H1 (cell line): ENCODE results near the gene AUH. TPM values are rescaled to one million over a fixed set of nuclear protein-coding genes. Genes with fewer than 3 reads are reported as not detected.

Experiments used
- CTCF ChIA-PET: fragments of 300-600 bp; sonication (Branson Sonifier 250); formaldehyde crosslinking; loops from one replicate; lab custom pipeline; 2021; ENCODE audit not compliant: partially characterized antibody; lab: Charles Lee
- POLR2A ChIA-PET: fragments of 300-600 bp; sonication (Branson Sonifier 250); formaldehyde crosslinking; loops from one replicate; lab custom pipeline; 2021; ENCODE audit warnings: inconsistent platforms; ENCODE audit not compliant: partially characterized antibody; lab: Charles Lee
- DNase-seq, 2 experiments: peaks; one replicate each; pipeline versions ENCODE4 v3.0.0 to v3.0.0-alpha.2; 2010 to 2022; ENCODE audit warnings: low spot score in 2 of 2, low read depth in 1 of 2, mixed read lengths in 1 of 2
- FAIRE-seq: peaks from 2 replicates; lab custom pipeline; 2011; peaks lifted over from hg19 to GRCh38; lab: Jason Lieb, UNC
- H2AFZ ChIP-seq: 2 replicates; pipeline ENCODE4 v1.8.1; 2012; ENCODE audit warnings: low read length, inconsistent platforms
- H2AK5ac ChIP-seq: 2 replicates; pipeline ENCODE4 v1.6.1; 2013; ENCODE audit warnings: low read depth, low read length
- H2BK120ac ChIP-seq: replicated peaks from 2 replicates; pipeline ENCODE3; 2013; ENCODE audit warnings: low read depth, low read length, inconsistent platforms
- H2BK12ac ChIP-seq: 2 replicates; pipeline ENCODE4 v1.6.1; 2013; ENCODE audit warnings: low read depth, low read length
- H2BK15ac ChIP-seq: 2 replicates; pipeline ENCODE4 v1.6.1; 2013; ENCODE audit warnings: low read length
- H2BK20ac ChIP-seq: 2 replicates; pipeline ENCODE4 v1.6.1; 2013; ENCODE audit warnings: low read length
- H2BK5ac ChIP-seq: 2 replicates; pipeline ENCODE4 v1.6.1; 2013; ENCODE audit warnings: low read depth, low read length
- H3K14ac ChIP-seq: 2 replicates; pipeline ENCODE4 v1.6.1; 2013; ENCODE audit warnings: inconsistent platforms; ENCODE audit not compliant: insufficient read length
- H3K18ac ChIP-seq: 2 replicates; pipeline ENCODE4 v1.6.1; 2013; ENCODE audit warnings: low read length; ENCODE audit errors: extremely low read depth
- H3K23ac ChIP-seq: 2 replicates; pipeline ENCODE4 v1.6.1; 2013; ENCODE audit warnings: inconsistent platforms; ENCODE audit not compliant: insufficient read length
- H3K23me2 ChIP-seq: 2 replicates; pipeline ENCODE4 v1.6.1; 2013; ENCODE audit warnings: low read depth, low read length
- H3K27ac ChIP-seq: 2 replicates; pipeline ENCODE4 v1.6.1; 2011; ENCODE audit warnings: low read depth, low read length, inconsistent platforms
- H3K27me3 ChIP-seq, 4 experiments: replicated peaks in 1 of 4; 1 replicate in 1 of 4; 2 replicates in 3 of 4; pipeline versions ENCODE4 v1.6.1 to v1.8.1; 2011 to 2013; ENCODE audit warnings: low read length in 3 of 4, mild to moderate bottlenecking in 3 of 4, inconsistent platforms in 2 of 4, mixed read lengths in 2 of 4, moderate library complexity in 1 of 4; ENCODE audit not compliant: control insufficient read depth in 3 of 4, insufficient read depth in 3 of 4; ENCODE audit errors: extremely low read depth in 1 of 4
- H3K36me3 ChIP-seq, 4 experiments: 2 replicates each; pipeline versions ENCODE4 v1.6.1 to v1.8.1; 2011 to 2013; ENCODE audit warnings: mild to moderate bottlenecking in 4 of 4, low read length in 3 of 4, moderate library complexity in 2 of 4, control low read depth in 1 of 4, inconsistent platforms in 1 of 4; ENCODE audit not compliant: insufficient read depth in 4 of 4, control insufficient read depth in 2 of 4
- H3K4ac ChIP-seq: replicated peaks from 2 replicates; pipeline ENCODE3; 2013; ENCODE audit warnings: low read length, low read depth, mixed read lengths, inconsistent platforms; ENCODE audit not compliant: insufficient read length
- H3K4me1 ChIP-seq, 4 experiments: replicated peaks in 1 of 4; 1 replicate in 1 of 4; 2 replicates in 3 of 4; pipeline versions ENCODE4 v1.6.1 to v1.8.1; 2011 to 2013; ENCODE audit warnings: low read length in 3 of 4, inconsistent platforms in 2 of 4, mixed read lengths in 1 of 4; ENCODE audit not compliant: insufficient read depth in 4 of 4, control insufficient read depth in 3 of 4
- H3K4me2 ChIP-seq, 2 experiments: 2 replicates each; pipeline versions ENCODE4 v1.6.1 to v1.8.1; 2011 to 2013; ENCODE audit warnings: low read depth in 2 of 2, low read length in 2 of 2, control low read depth in 1 of 2, inconsistent platforms in 1 of 2, mild to moderate bottlenecking in 1 of 2; ENCODE audit not compliant: insufficient read depth in 1 of 2
- H3K4me3 ChIP-seq, 4 experiments: fragments of 200-600, 300-600 bp in 1 of 4; sonication (generic), shearing (Covaris generic), sonication (Bioruptor Twin) in 1 of 4; 2 replicates each; pipeline versions ENCODE4 v1.5.1 to v1.8.1; 2011 to 2016; ENCODE audit warnings: low read length in 4 of 4, low read depth in 3 of 4, control low read depth in 2 of 4, inconsistent platforms in 2 of 4, mild to moderate bottlenecking in 2 of 4, mixed read lengths in 1 of 4, moderate library complexity in 1 of 4; ENCODE audit not compliant: insufficient read depth in 2 of 4; ENCODE audit errors: extremely low read depth in 1 of 4
- H3K56ac ChIP-seq: replicated peaks from 2 replicates; pipeline ENCODE3; 2013; ENCODE audit warnings: low read depth, mild to moderate bottlenecking, mixed read lengths, low read length, inconsistent platforms; ENCODE audit not compliant: insufficient read length
- H3K79me1 ChIP-seq: 2 replicates; pipeline ENCODE4 v1.6.1; 2013; ENCODE audit warnings: low read depth, low read length, control low read depth
- H3K79me2 ChIP-seq, 2 experiments: 2 replicates each; pipeline versions ENCODE4 v1.6.1 to v1.8.1; 2012 to 2013; ENCODE audit warnings: low read length in 2 of 2, mild to moderate bottlenecking in 2 of 2, inconsistent platforms in 1 of 2; ENCODE audit not compliant: insufficient read depth in 2 of 2, control insufficient read depth in 1 of 2
- H3K9ac ChIP-seq, 4 experiments: replicated peaks in 1 of 4; 1 replicate in 1 of 4; 2 replicates in 3 of 4; pipeline versions ENCODE4 v1.6.1 to v1.8.1; 2011 to 2013; ENCODE audit warnings: low read depth in 3 of 4, low read length in 3 of 4, control low read depth in 2 of 4, mild to moderate bottlenecking in 2 of 4, moderate library complexity in 2 of 4, inconsistent platforms in 1 of 4; ENCODE audit errors: extremely low read depth in 1 of 4
- H3K9me3 ChIP-seq, 2 experiments: 2 replicates each; pipeline versions ENCODE4 v1.6.1 to v1.8.1; 2012 to 2013; ENCODE audit warnings: mild to moderate bottlenecking in 2 of 2, moderate library complexity in 2 of 2, control low read depth in 1 of 2, inconsistent platforms in 1 of 2, low read depth in 1 of 2, low read length in 1 of 2, mixed read lengths in 1 of 2; ENCODE audit not compliant: insufficient read depth in 2 of 2
- H4K20me1 ChIP-seq, 2 experiments: replicated peaks in 1 of 2; 2 replicates each; pipeline versions ENCODE3 to v1.8.1; 2011 to 2013; ENCODE audit warnings: inconsistent platforms in 2 of 2, low read length in 2 of 2, mild to moderate bottlenecking in 1 of 2; ENCODE audit not compliant: insufficient read depth in 2 of 2, control insufficient read depth in 1 of 2
- H4K5ac ChIP-seq: 2 replicates; pipeline ENCODE4 v1.6.1; 2013; ENCODE audit warnings: low read length, low read depth, mixed read lengths, inconsistent platforms; ENCODE audit not compliant: insufficient read length
- H4K8ac ChIP-seq: 2 replicates; pipeline ENCODE4 v1.8.0; 2013; ENCODE audit warnings: mild to moderate bottlenecking, moderate library complexity, low read length, inconsistent platforms; ENCODE audit not compliant: insufficient read depth; ENCODE audit errors: extremely low read depth
- H4K91ac ChIP-seq: replicated peaks from 2 replicates; pipeline ENCODE3; 2013; ENCODE audit warnings: low read length, mixed read lengths, inconsistent platforms; ENCODE audit not compliant: insufficient read length
- GABPA ChIP-seq: IDR thresholded peaks from 2 replicates; pipeline ENCODE4 v1.6.1; 2011; ENCODE audit warnings: mild to moderate bottlenecking, low read length, moderate library complexity, borderline replicate concordance; ENCODE audit not compliant: insufficient read depth
- GTF2F1 ChIP-seq: IDR thresholded peaks from 2 replicates; pipeline ENCODE4 v1.6.1; 2012; ENCODE audit warnings: low read depth, low read length, improper control_type of control experiment, borderline replicate concordance
- RNF2 ChIP-seq: fragments of 200-900, 300-1000 bp; sonication (generic); IDR thresholded peaks from 2 replicates; pipeline ENCODE4 v1.7.1; 2016; ENCODE audit warnings: borderline replicate concordance, low read depth, mild to moderate bottlenecking, antibody characterized with exemption, low read length; ENCODE audit not compliant: poor library complexity, severe bottlenecking; ENCODE audit errors: missing control alignments
- SIRT6 ChIP-seq: IDR thresholded peaks from one replicate; pipeline ENCODE4 v1.7.1; 2012; ENCODE audit warnings: low read length, inconsistent platforms
- SIX5 ChIP-seq: IDR thresholded peaks from 2 replicates; pipeline ENCODE4 v1.6.1; 2011; ENCODE audit warnings: mild to moderate bottlenecking, low read depth, low read length
- SP1 ChIP-seq: IDR thresholded peaks from 2 replicates; pipeline ENCODE4 v1.6.1; 2011; ENCODE audit warnings: low read depth, low read length
- YY1 ChIP-seq: IDR thresholded peaks from 2 replicates; pipeline ENCODE4 v1.6.1; 2011; ENCODE audit warnings: low read depth, mild to moderate bottlenecking, low read length
- WGBS, 2 experiments: shearing (Covaris generic) in 1 of 2; methylation state at CpG; one replicate each; pipeline versions ENCODE4 v1.1.6 to v1.1.7; 2013 to 2015; ENCODE audit warnings: low lambda C conversion rate in 2 of 2, mixed read lengths in 2 of 2, inconsistent platforms in 1 of 2, low coverage in 1 of 2, missing lambda C conversion rate in 1 of 2; ENCODE audit not compliant: insufficient replicate concordance in 2 of 2, insufficient coverage in 1 of 2, insufficient read length in 1 of 2; ENCODE audit errors: extremely low coverage in 1 of 2, missing lambda C conversion rate in 1 of 2; 5-methylcytosine and 5-hydroxymethylcytosine counted together
- polyA plus RNA-seq, 7 experiments: library from polyadenylated mRNA; depleted of rRNA in 3 of 7; stranded (reverse) in 5 of 7; unstranded in 2 of 7; fragments of >200 nt in 5 of 7; fragments of 200-250 nt in 2 of 7; gene quantifications; 1 replicate in 5 of 7; 2 replicates in 1 of 7; 4 replicates in 1 of 7; pipeline versions ENCODE4 v1.2.1 to v1.2.3, GENCODE V29; 2011 to 2013; ENCODE audit warnings: missing spikeins in 2 of 7, mixed read lengths in 2 of 7
- total RNA-seq: library from RNA; stranded (reverse); fragmentation: NEBNext Ultra II Directional; extraction: Animal tissue kit (Norgen Biotek cat#: 25700); gene quantifications from 2 replicates; pipeline ENCODE4 v1.2.1, GENCODE V29; 2021
- TF ChIP-seq, protein P1 (sequence below): IDR thresholded peaks from 2 replicates; pipeline ENCODE4 v1.6.1; 2012; ENCODE audit warnings: inconsistent platforms

Gene AUH
- total and polyA plus RNA-seq, 2 of the 8 experiments (the other 6 are each of a cell fraction or from before 2014, with no cell fraction given): 5.8 to 21.9 TPM

DNA sequence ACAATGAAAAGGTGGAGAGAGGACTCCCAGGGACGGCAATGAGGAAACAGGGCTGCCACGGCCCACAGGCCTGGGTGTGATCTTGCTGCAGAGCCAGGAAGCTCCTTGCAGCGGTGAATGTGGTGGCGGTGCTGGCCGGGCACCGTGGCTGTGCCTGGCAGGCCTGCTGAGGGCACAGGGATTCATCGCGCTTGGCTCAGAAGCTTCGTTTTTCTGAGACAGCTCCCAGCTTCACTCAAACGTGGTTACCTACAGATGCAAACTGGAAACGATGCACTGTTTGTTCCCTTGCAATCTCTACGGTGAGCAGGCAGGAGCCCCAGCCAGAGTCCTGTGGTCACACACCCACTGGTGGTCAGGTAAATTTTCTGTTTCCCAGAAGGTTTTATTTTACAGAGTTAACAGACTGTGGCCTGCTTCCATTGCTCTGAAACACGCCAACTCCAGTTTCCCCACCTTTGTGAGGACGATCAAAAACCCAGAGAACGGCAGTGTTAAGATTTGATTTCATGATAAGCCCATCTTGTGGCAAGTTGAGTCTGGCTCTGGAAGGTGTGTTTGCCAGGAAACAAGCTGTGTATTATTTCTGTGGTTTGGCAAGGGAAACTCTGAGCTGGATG is 183.9 kb downstream of the AUH start:
- Histone ChIP-seq H4K91ac (no peak overlapping the region), H3K9me3 (0 out of 4 replicates have a peak, but pooled peaks cover 0 to 2% of the 10 kb centered on the region in 2 experiments), H3K36me3 (no peaks in the 10 kb centered on the region), H3K23me2 (no peaks in the 10 kb centered on the region), H2BK12ac (peak overlapping the region; percentile 27; the same call in 1 of the 2 replicates), H2AFZ (no peak overlapping the region), H3K14ac (no peak overlapping the region), H3K4me1 (no peaks in the 10 kb centered on the region), H3K9ac (no peak overlapping the region), H3K23ac (no peak overlapping the region), H2BK15ac (no peak overlapping the region), H3K4ac (no peak overlapping the region), H2AK5ac (0 out of 2 replicates have a peak overlapping the region, but pooled peaks have one; percentile 53), H2BK5ac (no peak overlapping the region), H4K20me1 (no peaks in the 10 kb centered on the region), H3K27ac (no peak overlapping the region), H3K79me2 (no peaks in the 10 kb centered on the region), H4K5ac (no peak overlapping the region), H2BK20ac (no peak overlapping the region), H3K27me3 (no peaks in the 10 kb centered on the region; a peak in 1 of 7 replicates), H3K4me3 (no peak overlapping the region), H3K18ac (no peak overlapping the region)
- CTCF ChIA-PET: interaction anchor here (1.0 to 1.7 kb wide), 5 partner anchors 9 to 331 kb away, joined by 3 to 4 read pairs (median 3); no protein-coding TSS in a partner anchor
- DNase-seq (peak in 1 of 2 experiments; percentile 24), FAIRE-seq (no peak)
- WGBS, 2 experiments: 89% methylated on average over 15 of the region's 15 CpGs; no CpG with 5 or more reads in 1 of the 2 experiments
- TF ChIP-seq GABPA (no peak), YY1 (no peak), RNF2 (no peak), SIX5 (no peak), GTF2F1 (no peak), SP1 (no peak), SIRT6 (no peak)
- TF ChIP-seq, protein P1, sequence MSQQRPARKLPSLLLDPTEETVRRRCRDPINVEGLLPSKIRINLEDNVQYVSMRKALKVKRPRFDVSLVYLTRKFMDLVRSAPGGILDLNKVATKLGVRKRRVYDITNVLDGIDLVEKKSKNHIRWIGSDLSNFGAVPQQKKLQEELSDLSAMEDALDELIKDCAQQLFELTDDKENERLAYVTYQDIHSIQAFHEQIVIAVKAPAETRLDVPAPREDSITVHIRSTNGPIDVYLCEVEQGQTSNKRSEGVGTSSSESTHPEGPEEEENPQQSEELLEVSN: no peak
- TF ChIP-seq, all 59 proteins: peak for 0
- POLR2A ChIA-PET: no interaction called here
- Histone ChIP-seq H3K79me1 (no peaks in the 10 kb centered on the region; the same call in 1 of the 2 replicates), H4K8ac (no peak overlapping the region; the same call in 1 of the 2 replicates), H3K56ac (no peak overlapping the region), H3K4me2 (no peak overlapping the region), H2BK120ac (no peak overlapping the region)
